Smooth muscle cell of trachea (primary cell): ENCODE data around the gene CD248. TPM values are rescaled to one million over a fixed set of nuclear protein-coding genes. Genes with fewer than 3 reads are reported as not detected.

ENCODE experiments used
- total RNA-seq: library from RNA; depleted of rRNA; stranded (reverse); fragments of >200 nt; gene quantifications from 2 replicates; pipeline ENCODE4 v1.2.1, GENCODE V29; 2014

CD248 gene
- total RNA-seq: 341 and 371 TPM in 2 replicates

GRCh38 chr11:66316849-66317251 lies at the start of gene CD248:
Gene CD248, minus strand, starts transcription at chr11:66317044. Its CDS starts 17 bp downstream, at chr11:66317027.

GRCh38 chr11:66347425-66348276 lies 30.8 kb upstream of the CD248 start, which contains the start of gene B4GAT1:
Gene B4GAT1, minus strand, starts transcription at chr11:66347629. Its CDS starts 84 bp downstream, at chr11:66347545.

GRCh38 chr11:66344550-66345315 lies 27.9 kb upstream of the CD248 start, which contains the start of gene BRMS1:
Gene BRMS1, minus strand, starts transcription at chr11:66345104. Its CDS starts 2,870 bp downstream, at chr11:66342234.

GRCh38 chr11:66336234-66337102 lies 19.6 kb upstream of the CD248 start, which contains the start of gene RIN1:
Gene RIN1, minus strand, starts transcription at chr11:66336434. Its CDS starts 32 bp downstream, at chr11:66336402.

GRCh38 chr11:66291706-66292542 lies 24.9 kb downstream of the CD248 start, which contains the start of gene TMEM151A:
Gene TMEM151A, plus strand, starts transcription at chr11:66291894. Its CDS starts 120 bp downstream, at chr11:66292014.

GRCh38 chr11:66288671-66289547 lies 27.9 kb downstream of the CD248 start, which contains the start of gene YIF1A:
Gene YIF1A, minus strand, starts transcription at chr11:66289143. Its CDS starts 158 bp downstream, at chr11:66288985.

GRCh38 chr11:66277471-66278362 lies 39.1 kb downstream of the CD248 start, which contains the start of gene CNIH2:
Gene CNIH2, plus strand, starts transcription at chr11:66278175. Its CDS starts 282 bp downstream, at chr11:66278457.

GRCh38 chr11:66268244-66268951 lies 48.4 kb downstream of the CD248 start, which contains the start of gene RAB1B:
Gene RAB1B, plus strand, starts transcription at chr11:66268639. Its CDS starts 41 bp downstream, at chr11:66268680.

Other genes starting within 250 kb of the CD248 start
- 31.3 and 46.0 TPM in 2 replicates for gene PACS1, start 246.8 kb downstream of the CD248 start, total RNA-seq
- 10.5 and 25.1 TPM in 2 replicates for gene KLC2, start 59.3 kb downstream of the CD248 start, total RNA-seq
- gene RAB1B, start 48.4 kb downstream of the CD248 start, total RNA-seq: 103 and 130 TPM in 2 replicates
- gene CNIH2, start 38.9 kb downstream of the CD248 start, total RNA-seq: 0.15 and 0.17 TPM in 2 replicates
- gene YIF1A, start 27.9 kb downstream of the CD248 start, total RNA-seq: 143 and 179 TPM in 2 replicates
- gene TMEM151A, start 25.1 kb downstream of the CD248 start, total RNA-seq: 0.66 TPM in 1 of 2 replicates, not detected in the other
- 44.8 and 54.4 TPM in 2 replicates for gene RIN1, start 19.4 kb upstream of the CD248 start, total RNA-seq
- gene BRMS1, start 28.1 kb upstream of the CD248 start, total RNA-seq: 36.9 and 65.2 TPM in 2 replicates
- gene B4GAT1, start 30.6 kb upstream of the CD248 start, total RNA-seq: 41.3 and 58.1 TPM in 2 replicates
- gene SLC29A2, start 54.7 kb upstream of the CD248 start, total RNA-seq: 0.58 and 0.66 TPM in 2 replicates
- 0.29 TPM in 1 of 2 replicates, not detected in the other for gene NPAS4, start 104.0 kb upstream of the CD248 start, total RNA-seq
- 37.1 and 69.4 TPM in 2 replicates for gene MRPL11, start 121.8 kb upstream of the CD248 start, total RNA-seq
- gene PELI3, start 149.9 kb upstream of the CD248 start, total RNA-seq: 15.3 and 28.0 TPM in 2 replicates
- gene DPP3, start 163.4 kb upstream of the CD248 start, total RNA-seq: 40.1 and 58.4 TPM in 2 replicates
- gene BBS1, start 193.6 kb upstream of the CD248 start, total RNA-seq: 32.9 and 45.7 TPM in 2 replicates
- gene ZDHHC24, start 229.0 kb upstream of the CD248 start, total RNA-seq: 10.6 and 21.3 TPM in 2 replicates
- 0.17 TPM in 1 of 2 replicates, not detected in the other for gene ACTN3, start 229.9 kb upstream of the CD248 start, total RNA-seq